A673 (cell line): Measurements from ENCODE around the gene TRAPPC12. TPM values are rescaled to one million over a fixed set of nuclear protein-coding genes. Genes with fewer than 3 reads are reported as not detected.

Experiments used
- BruUV-seq: library from RNA; stranded (reverse); fragments of 400-500 nt; replicated peaks from 2 replicates; lab custom pipeline; 2021; lab: Mats Ljungman, UMichigan
- CTCF ChIA-PET: fragments of 300-600 bp; sonication (Branson Sonifier 250); formaldehyde crosslinking; loops from one replicate; lab custom pipeline; 2022; ENCODE audit warnings: antibody characterized with exemption; lab: Charles Lee
- POLR2A ChIA-PET: fragments of 300-600 bp; sonication (Branson Sonifier 250); formaldehyde crosslinking; loops from one replicate; lab custom pipeline; 2022; ENCODE audit warnings: antibody characterized with exemption; ENCODE audit not compliant: low non-redundant PET; lab: Charles Lee
- DNase-seq: peaks from one replicate; pipeline ENCODE4 v3.0.0-alpha.2; 2015; ENCODE audit warnings: low spot score
- H3K27ac ChIP-seq: fragments of 200-600 bp; sonication (generic); 2 replicates; pipeline ENCODE4 v1.5.1; 2016; ENCODE audit warnings: mixed run types, low read depth, mild to moderate bottlenecking, mixed read lengths, antibody characterized with exemption, low read length; ENCODE audit not compliant: poor library complexity, severe bottlenecking
- H3K27me3 ChIP-seq: fragments of 200-600 bp; sonication (generic); replicated peaks from 2 replicates; pipeline ENCODE4 v1.6.1; 2017; ENCODE audit warnings: mixed run types, low read depth, mild to moderate bottlenecking, mixed read lengths, antibody characterized with exemption, low read length; ENCODE audit not compliant: insufficient read depth, poor library complexity
- H3K36me3 ChIP-seq: fragments of 200-600 bp; sonication (generic); 2 replicates; pipeline ENCODE4 v1.6.1; 2016; ENCODE audit warnings: mixed run types, mild to moderate bottlenecking, mixed read lengths, antibody characterized with exemption, low read length; ENCODE audit not compliant: insufficient read depth, poor library complexity, severe bottlenecking
- H3K4me1 ChIP-seq: fragments of 200-600 bp; sonication (generic); 2 replicates; pipeline ENCODE4 v1.6.1; 2017; ENCODE audit warnings: mixed run types, mild to moderate bottlenecking, mixed read lengths, antibody characterized with exemption, low read length; ENCODE audit not compliant: insufficient read depth, poor library complexity, severe bottlenecking
- H3K4me3 ChIP-seq: fragments of 200-600 bp; sonication (generic); 2 replicates; pipeline ENCODE4 v1.5.1; 2016; ENCODE audit warnings: low read depth, mixed run types, mild to moderate bottlenecking, mixed read lengths, low read length; ENCODE audit not compliant: poor library complexity, severe bottlenecking
- H3K9me3 ChIP-seq: fragments of 200-600 bp; sonication (generic); 2 replicates; pipeline ENCODE4 v1.6.1; 2016; ENCODE audit warnings: mixed run types, low read depth, mild to moderate bottlenecking, mixed read lengths, antibody characterized with exemption, low read length; ENCODE audit not compliant: poor library complexity, severe bottlenecking
- EZH2 ChIP-seq: fragments of 200-600 bp; sonication (generic); IDR thresholded peaks from 2 replicates; pipeline ENCODE4 v1.6.1; 2017; ENCODE audit warnings: borderline replicate concordance, low read depth, mild to moderate bottlenecking, mixed read lengths, antibody characterized with exemption, low read length; ENCODE audit not compliant: poor library complexity, severe bottlenecking
- intact Hi-C: fragments of 100-400 bp; cut with micrococcal nuclease; formaldehyde crosslinking; loops from one replicate; pipeline ENCODE4 v1.10.0; 2022; ENCODE audit not compliant: unreplicated experiment
- total RNA-seq: library from RNA; stranded (reverse); gene quantifications from 2 replicates; pipeline ENCODE4 v1.2.3, GENCODE V29; 2021
- TF ChIP-seq, protein P1 (sequence below): fragments of 300-800, 200-600 bp; sonication (generic); conservative IDR thresholded peaks from 2 replicates; pipeline ENCODE4 v1.5.1; 2017; ENCODE audit warnings: low read depth, mild to moderate bottlenecking, antibody characterized with exemption, low read length, moderate library complexity, mixed read lengths

Gene TRAPPC12
- total RNA-seq, 1 experiment from 2014 or later = 94.4 TPM

DNA sequence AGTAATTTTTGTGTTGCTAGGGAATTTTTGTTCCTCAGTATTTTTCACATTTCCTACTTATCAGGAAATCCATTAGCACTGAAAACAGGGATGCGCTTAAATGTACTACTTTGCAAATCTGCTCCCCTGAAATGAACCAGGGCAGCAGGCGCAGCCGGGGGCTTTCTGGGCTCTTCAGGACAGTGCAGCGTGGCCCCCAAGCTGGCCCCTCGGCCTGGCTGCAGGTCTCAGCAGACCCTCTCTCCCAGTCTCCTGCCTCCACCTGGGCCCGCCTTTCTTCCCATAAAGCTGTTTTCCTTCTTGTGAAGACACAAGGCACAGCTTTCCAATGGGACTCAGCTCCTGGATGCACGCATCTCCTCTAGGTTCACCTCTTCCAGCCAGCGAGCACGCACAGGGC is 37.2 kb upstream of the TRAPPC12 start:
- no peaks in the 10 kb centered on the region for H3K4me1 ChIP-seq
- intact Hi-C loops = no loop called here
- H3K27ac ChIP-seq = no peak overlapping the region
- POLR2A ChIA-PET = interaction anchor here (0.6 kb wide), 1 partner anchor 25 kb away, joined by 10 read pairs; no protein-coding TSS in a partner anchor
- no TSS peak for BruUV-seq
- no peaks in the 10 kb centered on the region for H3K9me3 ChIP-seq
- DNase-seq = no peak
- TF ChIP-seq, protein P1, sequence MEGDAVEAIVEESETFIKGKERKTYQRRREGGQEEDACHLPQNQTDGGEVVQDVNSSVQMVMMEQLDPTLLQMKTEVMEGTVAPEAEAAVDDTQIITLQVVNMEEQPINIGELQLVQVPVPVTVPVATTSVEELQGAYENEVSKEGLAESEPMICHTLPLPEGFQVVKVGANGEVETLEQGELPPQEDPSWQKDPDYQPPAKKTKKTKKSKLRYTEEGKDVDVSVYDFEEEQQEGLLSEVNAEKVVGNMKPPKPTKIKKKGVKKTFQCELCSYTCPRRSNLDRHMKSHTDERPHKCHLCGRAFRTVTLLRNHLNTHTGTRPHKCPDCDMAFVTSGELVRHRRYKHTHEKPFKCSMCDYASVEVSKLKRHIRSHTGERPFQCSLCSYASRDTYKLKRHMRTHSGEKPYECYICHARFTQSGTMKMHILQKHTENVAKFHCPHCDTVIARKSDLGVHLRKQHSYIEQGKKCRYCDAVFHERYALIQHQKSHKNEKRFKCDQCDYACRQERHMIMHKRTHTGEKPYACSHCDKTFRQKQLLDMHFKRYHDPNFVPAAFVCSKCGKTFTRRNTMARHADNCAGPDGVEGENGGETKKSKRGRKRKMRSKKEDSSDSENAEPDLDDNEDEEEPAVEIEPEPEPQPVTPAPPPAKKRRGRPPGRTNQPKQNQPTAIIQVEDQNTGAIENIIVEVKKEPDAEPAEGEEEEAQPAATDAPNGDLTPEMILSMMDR = no peak
- no peak for TF ChIP-seq EZH2
- H3K36me3 ChIP-seq = peaks cover 4% of the 10 kb centered on the region
- H3K4me3 ChIP-seq = no peak overlapping the region
- CTCF ChIA-PET = no interaction called here
- H3K27me3 ChIP-seq = no peaks in the 10 kb centered on the region

DNA sequence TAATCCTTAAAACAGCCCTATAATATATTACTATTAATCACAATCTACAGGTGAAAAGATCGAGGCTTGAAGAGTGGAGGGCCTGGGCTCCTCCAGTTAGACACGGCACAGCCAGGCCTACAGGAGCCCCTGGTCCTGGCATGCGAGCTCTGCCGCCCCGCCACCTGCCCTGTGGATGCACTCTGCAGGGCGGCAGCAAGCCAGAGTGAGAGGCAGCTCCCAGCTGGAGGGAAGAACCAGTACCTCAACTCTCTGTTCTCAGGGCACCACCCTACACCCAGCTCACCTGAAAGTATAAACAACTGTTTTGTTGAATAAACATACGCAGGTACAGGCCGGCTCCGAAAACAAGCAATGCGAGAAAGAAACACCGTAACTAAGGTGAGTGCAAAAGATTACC is 36.5 kb upstream of the TRAPPC12 start:
- no peak overlapping the region for H3K27ac ChIP-seq
- no peaks in the 10 kb centered on the region for H3K4me1 ChIP-seq
- H3K9me3 ChIP-seq = no peaks in the 10 kb centered on the region
- BruUV-seq = no TSS peak
- ChIA-PET CTCF (no interaction called here), POLR2A (no interaction called here)
- no peak for DNase-seq
- H3K36me3 ChIP-seq = no peaks in the 10 kb centered on the region
- TF ChIP-seq, protein P1 = no peak
- no peak for TF ChIP-seq EZH2
- no peak overlapping the region for H3K4me3 ChIP-seq
- no peaks in the 10 kb centered on the region for H3K27me3 ChIP-seq
- intact Hi-C loops = no loop called here

DNA sequence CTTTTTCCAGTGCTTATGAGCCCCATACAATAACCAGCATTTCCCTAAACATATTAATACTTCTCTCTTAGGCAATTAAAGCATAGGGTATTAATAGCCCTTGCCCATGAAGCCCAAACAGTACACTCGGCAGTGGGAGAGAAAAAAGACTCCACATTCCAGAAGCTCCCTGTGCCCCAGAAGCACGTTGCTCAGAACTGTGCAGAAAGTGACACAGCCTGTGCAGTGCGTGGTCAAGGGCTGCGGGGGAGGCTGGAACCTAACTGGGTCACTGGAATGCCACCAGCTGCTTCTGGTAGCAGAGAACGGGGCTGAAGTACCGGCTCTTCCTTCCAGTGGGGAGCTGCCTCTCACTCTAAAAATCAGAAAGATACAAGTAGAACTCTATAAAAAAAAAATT is 34.6 kb upstream of the TRAPPC12 start:
- POLR2A ChIA-PET = no interaction called here
- Histone ChIP-seq H3K4me1 (no peaks in the 10 kb centered on the region), H3K36me3 (no peaks in the 10 kb centered on the region), H3K27ac (no peak overlapping the region), H3K9me3 (no peaks in the 10 kb centered on the region), H3K4me3 (no peak overlapping the region), H3K27me3 (no peaks in the 10 kb centered on the region)
- TF ChIP-seq, protein P1 = no peak
- no peak for TF ChIP-seq EZH2
- no peak for DNase-seq
- BruUV-seq = no TSS peak
- intact Hi-C loops = no loop called here
- CTCF ChIA-PET = no interaction called here
